NCI-H2171 treated with DMSO at 0.1 percent for 48 hours (cell line): Measurements from ENCODE around the gene ATG7.
A peak's percentile ranks its signal among the peaks of the same experiment; 100 is the strongest.
"Not testable (repeated sequence)": the region's sequence is repeated elsewhere in the genome, so short reads cannot be mapped to it uniquely, and the experiment has no call there.

ENCODE experiments used
- DNase-seq: peaks from one replicate; lab custom pipeline; 2025; lab: John Stamatoyannopoulos, UW

ATG7 gene

DNA sequence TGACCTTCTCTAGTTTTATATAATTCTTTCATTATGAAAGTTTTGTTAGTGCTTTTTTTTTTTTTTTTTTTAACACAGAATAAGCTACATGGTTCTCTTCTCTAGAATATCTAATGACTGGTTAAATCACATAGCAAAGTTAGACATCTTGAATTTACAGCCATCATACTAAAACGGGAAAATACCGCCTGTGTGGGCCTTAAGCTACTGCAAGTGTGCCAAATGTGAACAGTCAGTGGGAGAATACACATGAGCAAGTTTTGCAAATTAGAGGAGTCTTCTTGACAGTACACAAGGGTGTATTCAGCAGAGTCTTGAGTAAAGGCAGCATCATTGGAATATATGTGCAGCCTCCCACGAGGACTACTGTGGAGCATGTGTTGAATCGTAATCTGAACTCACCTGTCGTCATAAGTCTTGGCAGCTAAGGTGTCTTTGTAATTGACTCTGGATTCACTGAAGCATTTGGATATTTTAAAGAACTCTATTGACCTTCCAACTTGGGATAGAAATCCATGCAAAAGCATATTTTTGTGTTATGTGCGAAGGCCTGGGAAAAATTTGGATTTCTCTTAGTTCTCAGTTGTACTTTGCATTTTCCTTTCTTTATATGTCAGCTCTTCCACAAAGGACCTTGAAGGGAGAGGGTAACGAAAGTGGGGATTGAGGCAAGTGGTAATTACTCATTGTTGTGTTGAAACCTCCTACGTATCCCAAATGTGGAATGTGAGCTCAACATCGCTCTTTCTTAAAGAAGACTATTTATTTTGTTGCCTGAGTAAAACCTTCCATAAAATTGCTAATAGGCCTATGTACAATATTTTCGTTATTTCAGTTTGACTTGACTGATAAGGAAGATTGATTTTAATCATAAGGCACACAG, 117.4 kb downstream of the ATG7 start:
- DNase-seq = peak; percentile 64

DNA sequence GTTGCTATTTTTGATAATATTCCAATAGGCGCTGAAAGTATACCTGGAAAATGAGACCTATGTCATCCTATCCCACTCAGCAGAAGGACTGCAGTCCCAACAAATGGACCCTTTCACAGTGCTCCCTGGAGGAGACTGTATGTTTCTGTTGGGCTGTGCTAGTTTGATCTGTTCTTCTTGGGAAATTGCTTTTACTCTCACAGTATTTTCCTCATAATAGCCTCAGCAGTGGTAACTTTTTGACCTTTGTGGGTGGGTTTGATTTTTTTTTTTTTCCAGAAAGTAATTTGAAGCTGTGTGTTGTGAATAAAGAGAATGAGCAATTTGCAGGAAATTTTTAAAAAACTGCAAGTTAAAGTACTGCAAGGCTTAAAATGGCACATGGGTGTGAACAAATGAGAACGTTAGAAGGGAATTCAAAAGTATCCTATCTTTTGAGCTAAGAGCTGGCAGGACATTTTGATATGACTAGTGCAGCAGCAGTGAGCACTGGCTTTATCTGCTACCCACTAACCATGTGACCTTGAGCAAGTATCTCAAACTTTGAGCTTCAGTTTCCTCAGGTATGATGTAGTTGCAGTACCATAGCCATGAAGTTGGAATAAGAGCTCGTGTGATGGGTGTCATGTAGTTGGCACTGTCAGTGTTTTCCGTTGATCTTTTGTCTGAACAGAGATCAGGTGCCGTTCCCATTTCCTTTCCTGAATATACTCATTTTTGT, 118.4 kb downstream of the ATG7 start:
- DNase-seq = no peak

DNA sequence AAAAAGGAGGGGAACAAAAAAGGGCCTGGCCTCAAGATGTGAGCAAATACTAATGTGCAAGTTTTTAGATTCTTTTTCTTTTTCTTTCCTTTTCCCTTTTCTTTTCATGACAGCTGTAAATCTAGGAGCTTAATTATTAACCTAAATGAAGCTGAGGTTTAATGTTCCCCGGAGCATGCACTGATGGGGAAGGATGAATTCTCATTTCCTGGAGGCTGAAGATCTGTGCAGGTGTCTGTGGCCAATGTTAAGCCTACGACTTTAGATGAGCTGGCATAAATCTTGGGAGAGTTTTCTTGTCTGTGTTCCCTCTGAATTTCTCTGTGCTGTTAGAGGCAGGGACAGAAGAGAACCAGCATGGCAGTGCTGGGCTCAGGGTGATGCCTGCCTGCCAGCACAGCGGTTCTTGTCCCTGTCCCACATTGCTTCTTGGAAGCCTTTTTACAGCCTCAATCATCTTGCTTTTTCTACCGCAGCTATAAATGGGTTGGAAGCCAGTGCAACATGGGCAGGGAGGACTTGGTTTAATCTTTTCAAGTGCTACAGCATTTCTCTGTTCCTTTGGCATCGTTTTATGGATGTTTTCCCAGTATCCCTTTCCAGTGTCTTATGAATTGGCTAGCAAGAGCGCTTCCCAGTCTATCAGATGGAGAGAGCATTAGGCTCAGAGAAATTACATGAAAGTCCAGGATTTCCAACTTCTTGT, 119.1 kb downstream of the ATG7 start:
- no peak for DNase-seq

DNA sequence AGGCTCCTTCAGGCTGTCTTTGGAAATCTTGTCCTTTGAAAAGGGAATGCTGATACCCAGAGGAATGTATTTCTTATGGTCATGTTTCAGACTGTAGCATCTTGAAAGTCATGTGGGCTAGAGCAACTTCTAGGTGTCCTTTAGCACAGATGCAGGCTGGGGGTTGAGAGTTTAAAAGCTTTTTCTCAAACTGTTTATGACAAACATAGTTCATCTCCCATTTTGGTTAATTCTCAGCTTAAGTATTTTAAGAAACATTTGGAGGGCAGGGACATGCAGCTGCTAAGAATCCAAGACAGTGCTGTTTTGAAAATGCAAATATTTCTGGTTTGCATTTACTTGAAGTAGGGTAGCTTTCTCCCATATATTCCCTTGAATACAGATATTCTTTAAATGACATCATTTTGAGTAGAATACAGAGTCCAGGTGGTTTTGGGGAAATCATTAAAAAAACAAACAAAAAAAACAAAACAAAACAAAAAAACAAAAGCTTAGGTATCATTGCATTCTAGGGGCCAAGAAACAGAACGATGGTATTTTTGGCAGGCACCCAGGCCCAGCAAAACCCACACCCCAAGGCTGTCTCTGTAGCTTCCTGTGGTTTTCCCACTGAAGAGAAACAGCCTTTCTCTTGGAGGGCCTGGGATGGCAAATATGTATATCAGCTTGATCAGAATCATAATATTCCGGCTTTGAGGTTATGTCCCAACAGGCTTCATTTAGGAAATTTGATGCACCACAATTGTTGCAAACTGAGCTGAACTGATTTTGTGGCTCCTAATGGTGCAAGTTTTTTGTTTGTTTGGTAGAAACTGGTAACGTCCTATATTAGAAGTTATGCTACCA, 120.0 kb downstream of the ATG7 start:
- no peak for DNase-seq

DNA sequence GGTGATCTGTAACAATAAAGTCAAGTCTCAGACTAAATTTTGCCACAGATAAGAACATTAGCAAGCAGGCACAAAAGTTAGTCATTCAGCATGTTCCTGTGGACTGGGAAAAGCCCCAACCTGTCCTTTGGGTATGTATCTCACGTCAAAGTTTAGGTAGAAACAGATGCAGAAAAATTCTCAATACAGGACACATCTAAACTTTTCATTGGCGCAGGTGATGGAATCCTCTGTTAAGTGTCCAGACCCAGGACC, 120.6 kb downstream of the ATG7 start:
- DNase-seq = no peak

DNA sequence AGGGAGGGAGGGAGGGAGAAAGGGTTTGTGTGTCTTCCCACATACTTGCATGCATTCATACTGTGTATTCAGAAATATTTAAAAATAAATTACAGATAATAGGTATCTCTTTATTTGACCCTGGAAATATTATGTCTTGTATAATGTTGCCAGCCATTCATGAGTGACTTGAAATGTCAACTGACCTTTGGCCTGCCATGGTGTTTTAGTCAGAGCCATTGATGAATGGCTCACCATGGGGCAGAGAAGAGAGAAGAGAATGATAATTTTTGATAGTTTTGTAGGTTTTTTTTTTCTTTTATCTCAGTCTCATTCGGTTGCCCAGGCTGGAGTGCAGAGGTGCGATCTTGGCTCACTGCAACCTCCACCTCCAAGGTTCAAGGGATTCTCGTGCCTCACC, 121.2 kb downstream of the ATG7 start:
- DNase-seq = no peak

DNA sequence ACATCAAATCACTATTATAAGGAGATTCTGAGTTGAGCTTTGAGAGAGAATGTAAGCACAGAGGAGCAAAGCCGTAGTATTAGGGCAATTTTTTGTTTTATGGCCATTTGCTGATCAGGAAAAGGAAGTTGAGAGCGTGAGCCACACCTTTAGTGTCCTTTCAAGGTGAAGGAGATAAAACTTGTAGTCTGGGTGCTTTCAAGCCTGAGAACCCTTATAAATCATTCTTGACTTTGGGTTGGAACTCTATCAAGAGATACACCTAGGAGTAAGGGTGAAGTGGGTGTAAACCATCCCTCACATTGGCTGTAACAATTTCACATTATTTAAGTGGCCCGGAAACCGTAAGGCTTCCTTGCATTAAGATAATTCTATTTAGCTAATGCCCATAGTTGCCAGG, 122.2 kb downstream of the ATG7 start:
- DNase-seq = no peak

DNA sequence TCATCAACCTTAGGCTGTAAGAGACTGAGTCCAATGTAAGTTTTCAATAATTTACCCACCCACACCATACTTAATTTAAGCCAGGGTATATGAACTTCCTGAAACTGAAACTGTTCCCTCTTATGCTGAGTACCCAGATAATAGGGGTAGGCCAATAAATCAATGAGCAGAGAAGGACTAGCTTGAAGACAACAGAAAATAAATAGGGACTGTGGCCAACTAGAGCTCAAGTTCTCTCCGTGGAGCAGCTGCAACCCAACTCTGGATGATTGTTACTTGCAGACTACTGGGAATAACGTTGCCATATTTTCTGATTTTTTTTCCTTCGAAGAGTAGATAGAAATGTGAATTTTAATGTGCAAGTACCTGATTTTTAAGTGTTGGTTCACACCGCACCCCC, 128.0 kb downstream of the ATG7 start:
- DNase-seq = no peak

DNA sequence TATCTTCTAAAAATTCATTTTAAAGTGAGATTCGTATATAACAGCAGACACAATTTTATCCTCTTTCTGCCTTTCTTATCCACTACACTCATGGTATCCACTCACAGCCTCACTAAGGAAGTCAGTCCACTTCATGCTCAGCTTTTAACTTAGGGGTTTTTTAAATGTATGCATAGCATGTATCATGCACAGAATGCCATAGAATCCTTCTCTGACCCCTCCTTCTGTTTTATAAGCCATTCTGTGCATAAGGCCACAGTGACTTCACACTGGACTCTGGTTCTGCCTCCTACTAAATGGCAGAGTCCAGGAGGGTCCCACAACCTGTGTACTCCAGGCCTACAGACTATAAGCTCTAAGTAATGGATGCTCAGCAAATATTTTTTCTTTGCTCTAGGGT, 129.2 kb downstream of the ATG7 start:
- no peak for DNase-seq

DNA sequence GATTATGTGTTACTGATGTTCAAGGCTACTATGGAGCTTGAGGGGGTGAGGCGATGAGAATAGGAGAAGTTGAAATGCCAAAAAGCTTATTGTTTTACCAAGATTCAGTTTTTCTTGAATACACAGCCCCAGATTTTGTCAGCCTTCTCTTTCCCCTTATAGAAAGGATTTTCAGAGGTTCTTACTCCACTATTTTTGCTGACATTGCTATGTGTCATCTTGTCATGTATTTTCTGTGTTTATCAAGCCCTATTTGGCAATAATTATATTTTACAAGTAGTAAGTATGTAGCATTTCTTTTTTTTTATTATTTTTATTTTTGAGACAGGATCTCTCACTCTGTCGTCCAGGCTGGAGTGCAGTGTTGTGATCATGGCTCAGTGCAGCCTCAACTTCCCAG, 133.1 kb downstream of the ATG7 start:
- no peak for DNase-seq

DNA sequence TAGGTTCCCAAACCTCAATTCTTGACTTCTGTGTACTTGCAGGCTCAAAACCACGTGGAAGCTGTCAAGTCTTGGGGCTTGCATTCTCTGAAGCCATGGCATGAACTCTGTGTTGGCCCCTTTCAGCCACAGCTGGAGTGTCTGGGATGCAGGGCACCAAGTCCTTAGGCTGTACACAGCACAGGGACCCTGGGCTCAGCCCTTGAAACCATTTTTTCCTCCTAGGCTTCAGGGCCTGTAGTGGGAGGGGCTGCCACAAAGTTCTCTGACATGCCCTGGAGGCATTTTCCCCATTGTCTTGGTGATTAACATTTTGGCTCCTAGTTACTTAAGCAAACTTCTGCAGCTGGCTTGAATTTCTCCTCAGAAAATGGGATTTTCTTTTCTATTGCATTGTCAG, 135.4 kb downstream of the ATG7 start:
- DNase-seq = no peak

DNA sequence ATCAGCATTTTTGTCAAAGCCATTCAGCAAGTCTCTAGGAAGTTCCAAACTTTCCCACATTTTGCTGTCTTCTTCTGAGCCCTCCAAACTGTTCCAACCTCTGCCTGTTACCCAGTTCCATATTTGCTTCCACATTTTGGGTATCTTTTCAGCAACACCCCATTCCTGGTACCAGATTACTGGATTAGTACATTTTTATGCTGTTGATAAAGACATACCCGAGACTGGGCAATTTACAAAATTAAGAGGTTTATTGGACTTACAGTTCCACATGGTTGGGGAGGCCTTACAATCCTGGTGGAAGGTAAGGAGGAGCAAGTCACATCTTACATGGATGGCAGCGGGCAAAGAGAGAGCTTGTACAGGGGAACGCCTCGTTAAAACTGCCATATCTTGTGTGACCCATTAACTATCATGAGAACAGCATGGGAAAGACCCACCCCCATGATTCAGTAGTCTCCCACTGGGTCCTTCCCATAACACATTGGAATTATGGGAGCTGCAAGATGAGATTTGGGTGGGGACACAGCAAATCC, 136.2 kb downstream of the ATG7 start:
- DNase-seq = not testable (repeated sequence)

DNA sequence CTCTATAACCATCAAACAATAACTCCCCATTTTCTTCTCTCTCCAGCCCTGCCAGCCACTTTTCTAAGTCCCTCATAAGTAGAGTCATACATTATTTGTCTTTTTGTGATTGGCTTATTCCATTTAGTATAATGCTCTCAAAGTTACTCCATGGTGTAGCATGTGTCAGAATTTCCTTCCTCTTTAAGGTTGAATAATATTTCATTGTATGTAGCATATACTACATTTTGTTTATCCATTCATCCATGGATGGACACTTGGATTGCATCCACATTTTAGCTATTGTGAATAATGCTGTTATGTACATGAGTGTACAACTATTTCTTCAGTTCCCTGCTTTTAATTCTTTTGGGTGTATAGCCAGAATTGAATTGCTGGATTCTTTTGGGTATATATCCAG, 138.4 kb downstream of the ATG7 start:
- DNase-seq = no peak

DNA sequence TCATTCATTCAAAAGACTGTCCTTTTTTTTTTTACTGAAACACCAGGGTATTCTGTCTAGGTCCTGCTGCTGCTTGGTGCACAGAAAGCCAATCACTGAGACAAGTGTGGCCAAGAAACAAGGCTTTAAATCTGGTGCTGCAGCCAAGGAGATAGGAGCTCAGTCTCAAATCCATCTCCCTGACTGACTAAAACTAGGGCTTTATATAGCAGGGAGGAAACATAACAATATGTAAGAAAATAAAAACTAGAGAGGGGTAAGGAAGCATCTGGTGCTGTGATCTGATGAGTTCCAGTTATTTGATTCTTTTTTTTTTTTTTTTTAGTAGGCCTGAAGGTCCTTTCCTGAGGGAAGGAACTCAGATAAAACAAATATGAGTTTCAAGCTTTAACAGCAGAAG, 139.8 kb downstream of the ATG7 start:
- peak; percentile 5 for DNase-seq

DNA sequence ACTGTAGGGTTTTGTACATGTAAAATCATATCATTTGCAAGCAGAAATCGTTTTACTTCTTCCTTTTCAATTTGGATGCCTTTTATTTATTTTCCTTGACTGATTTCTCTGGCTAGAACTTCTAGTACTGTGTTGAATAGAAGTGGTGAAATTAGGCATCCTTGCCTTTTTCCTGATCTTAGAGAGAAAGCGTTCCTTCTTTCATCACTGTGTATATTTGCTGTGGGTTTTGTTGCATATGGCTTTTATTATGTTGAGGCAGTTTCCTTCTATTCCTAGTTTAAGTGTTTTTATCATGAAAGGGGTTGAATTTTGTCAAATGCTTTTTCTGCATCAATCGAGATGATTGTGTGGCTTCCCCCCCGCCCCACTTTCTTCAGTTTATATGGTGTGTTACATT, 140.9 kb downstream of the ATG7 start:
- no peak for DNase-seq

DNA sequence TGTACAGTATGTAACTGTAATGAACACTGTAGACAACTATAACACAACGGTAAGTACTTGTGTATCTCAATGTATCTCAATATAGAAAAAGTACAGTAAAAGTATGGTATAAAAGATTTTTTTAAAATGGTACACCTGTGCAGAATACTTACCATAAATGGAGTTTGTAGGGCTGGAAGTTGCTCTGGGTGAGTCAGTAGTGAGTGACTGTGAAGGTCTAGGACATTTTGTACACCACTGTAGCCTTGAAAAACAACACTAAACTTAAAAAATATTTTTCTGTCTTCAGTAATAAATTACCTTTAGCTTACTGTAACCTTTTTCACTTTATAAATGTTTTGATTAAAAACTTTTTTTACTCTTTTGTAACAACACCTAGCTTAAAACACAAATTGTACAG, 142.9 kb downstream of the ATG7 start:
- no peak for DNase-seq

DNA sequence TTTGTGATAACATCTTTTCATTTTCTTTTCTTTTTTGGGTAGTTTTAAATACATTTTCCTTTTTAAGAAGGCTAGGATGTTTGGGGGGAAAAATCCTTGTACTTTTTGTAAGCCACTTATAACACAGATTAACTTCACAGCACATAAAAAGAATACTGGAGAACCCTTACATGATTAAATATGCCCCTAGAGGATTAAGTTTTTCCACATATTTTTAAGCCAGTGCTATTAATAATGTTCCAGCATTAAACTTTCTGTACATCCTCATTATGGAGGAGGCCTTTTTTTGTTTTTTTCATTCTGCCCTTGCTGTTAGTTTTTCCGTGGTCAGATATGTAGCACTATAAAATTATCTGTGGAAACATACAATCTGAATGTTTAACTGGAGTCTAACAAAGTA, 147.9 kb downstream of the ATG7 start:
- no peak for DNase-seq

DNA sequence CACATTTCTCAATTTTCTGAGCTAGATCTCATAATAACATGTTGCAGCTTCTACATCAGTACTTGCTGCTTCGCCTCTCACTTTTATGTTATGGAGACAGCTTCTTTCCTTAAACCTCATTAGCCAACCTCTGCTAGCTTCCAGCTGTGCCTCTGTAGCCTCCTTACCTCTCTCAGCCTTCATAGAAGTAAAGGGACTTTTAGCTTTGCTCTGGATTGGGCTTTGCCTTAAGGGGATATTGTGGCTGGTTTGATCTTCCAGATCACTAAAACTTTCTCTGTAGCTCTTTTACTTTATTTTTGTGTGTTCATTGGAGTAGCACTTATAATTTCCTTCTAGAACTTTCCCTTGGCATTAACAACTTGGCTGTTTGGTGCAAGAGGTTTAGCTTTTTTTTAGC, 150.1 kb downstream of the ATG7 start:
- no peak for DNase-seq

DNA sequence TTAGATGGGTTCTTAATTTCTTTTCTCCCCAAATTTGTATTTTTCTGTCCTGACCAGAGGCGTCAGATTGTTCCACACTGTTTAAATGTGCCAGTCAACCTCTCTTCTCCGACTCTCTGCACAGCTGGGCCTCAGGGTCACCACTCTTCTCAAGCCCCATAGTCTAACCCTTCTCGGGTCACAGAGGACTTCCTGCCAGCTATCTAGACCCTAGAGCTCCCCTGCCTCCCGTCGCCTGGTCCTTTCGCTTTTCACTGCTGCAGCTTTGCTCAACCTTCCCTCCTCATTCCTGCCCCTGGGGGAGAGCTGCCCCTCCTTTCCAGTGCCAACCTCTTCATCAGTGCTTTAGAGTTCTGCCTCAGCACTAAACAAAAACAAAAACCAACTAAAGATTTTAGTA, 151.7 kb downstream of the ATG7 start:
- no peak for DNase-seq

DNA sequence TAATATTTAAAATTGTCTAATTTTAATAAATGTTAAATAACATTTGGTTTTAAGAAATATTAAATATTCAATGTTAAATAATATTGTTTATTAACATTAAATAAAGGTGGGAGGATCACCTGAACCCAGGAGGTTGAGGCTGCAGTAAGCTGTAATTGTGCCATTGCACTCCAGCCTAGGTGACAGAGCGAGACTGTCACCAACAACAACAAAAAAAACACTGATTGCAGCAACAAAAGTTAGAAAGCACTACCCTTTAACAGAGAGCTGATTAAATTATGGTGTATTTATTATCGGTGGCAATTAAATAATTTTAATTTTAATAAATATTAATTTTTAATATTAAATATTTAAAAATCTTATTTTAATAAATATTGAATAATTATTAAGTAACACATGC, 152.1 kb downstream of the ATG7 start:
- no peak for DNase-seq

DNA sequence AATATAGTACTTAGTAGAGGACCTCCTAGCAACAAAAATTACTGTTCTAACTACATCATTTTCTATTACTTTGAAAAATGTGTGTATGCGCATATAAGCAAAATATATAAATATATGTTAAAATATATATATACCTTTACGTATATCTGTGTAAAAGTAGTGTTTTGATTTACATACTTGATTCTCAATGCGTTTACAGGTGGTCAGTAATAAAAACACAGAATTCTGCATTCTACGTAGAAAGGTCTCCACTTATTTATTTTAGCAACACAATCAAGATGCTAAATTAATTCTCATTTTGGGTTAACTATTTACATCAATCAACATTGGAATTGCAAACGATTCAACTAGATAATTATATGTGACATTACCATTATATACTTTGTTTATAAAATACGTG, 158.0 kb downstream of the ATG7 start:
- DNase-seq = no peak

DNA sequence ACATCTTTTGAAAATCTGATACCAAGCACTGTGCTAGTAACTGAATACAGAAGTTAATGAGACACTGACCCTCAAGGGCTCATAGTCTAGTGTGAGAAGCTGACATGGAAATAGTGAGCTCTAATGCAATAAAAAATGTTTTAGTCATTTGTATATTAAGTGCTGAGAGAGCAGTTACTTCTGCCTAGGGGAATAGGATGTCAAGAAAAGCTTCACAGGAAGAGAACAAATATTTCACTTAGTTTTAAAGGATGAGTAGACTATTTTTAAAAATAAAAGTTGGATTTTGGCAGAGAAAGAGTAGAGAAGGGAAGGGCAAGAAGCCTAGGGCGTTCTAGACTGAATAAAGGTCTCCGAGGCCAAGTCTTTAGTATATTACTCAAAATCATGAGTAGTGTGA, 158.4 kb downstream of the ATG7 start:
- no peak for DNase-seq
